GM18519 (cell line): ENCODE results near the gene RTN4RL1.

Experiments
- ATAC-seq: cut with Tn5 transposase; IDR thresholded peaks from one replicate; pipeline ENCODE4 v1.9.1; 2021; ENCODE audit warnings: mild to moderate bottlenecking, moderate library complexity; ENCODE audit not compliant: unreplicated experiment, low FRiP score

Gene RTN4RL1

DNA sequence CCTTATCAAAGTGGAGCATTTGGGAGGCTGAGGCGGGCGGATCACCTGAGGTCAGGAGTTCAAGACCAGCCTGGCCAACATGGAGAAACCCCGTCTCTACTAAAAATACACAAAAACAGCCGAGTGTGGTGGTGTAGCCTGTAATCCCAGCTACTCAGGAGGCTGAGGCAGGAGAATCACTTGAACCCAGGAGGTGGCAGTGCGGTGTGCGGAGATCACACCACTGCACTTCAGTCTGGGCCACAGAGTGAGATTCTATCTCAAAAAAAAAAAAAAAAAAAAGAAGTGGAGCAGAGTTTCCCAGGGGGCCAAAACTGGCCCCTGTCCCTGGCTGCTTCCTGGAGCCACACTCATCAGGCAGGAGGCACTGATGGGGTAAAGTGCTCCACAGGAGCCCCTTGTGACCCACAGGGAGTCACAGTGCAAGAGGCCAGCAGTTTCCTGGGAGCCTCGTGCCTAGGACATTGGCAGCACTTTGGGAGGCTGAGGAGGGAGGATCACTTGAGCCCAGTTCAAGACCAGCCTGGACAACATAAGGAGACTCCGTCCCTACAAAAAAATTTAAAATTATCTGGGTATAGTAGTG lies 44.4 kb downstream of the RTN4RL1 start:
- ATAC-seq: no peak

DNA sequence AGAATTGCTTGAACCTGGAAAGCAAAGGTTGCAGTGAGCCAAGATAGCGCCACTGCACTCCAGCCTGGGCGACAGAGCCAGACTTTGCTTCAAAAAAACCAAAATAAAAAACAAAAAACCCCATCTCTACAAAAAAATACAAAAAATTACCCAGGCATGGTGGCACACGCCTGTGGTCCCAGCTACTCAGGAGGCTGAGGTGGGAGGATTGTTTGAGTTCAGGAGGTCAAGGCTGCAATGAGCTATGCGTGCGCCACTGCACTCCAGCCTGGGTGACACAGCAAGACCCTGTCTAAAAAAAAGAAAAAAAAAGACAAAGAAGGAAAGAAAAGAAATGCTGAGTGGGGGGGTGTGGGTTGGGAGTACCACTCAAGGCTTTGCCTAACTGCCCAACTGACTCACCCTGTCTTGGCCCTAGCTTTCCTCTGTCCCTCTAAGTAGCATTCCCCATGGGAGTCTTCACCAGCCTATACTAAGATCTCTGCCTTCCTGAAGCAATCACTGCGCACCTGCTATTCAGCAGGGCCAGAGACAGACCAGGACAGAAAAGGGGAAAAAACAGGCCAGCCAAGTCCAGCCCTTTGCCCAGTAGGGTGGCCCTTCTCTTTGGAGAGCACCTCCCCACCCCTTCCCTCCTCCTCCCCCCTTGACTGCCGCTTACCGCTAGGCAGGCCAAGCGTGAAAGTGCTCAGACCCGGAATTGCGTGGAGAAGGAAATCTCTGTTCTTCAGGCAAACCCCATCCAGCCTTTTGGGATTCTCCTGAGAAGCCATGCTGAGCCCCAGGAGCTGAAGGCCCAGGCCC lies 45.8 kb downstream of the RTN4RL1 start:
- ATAC-seq: no peak

DNA sequence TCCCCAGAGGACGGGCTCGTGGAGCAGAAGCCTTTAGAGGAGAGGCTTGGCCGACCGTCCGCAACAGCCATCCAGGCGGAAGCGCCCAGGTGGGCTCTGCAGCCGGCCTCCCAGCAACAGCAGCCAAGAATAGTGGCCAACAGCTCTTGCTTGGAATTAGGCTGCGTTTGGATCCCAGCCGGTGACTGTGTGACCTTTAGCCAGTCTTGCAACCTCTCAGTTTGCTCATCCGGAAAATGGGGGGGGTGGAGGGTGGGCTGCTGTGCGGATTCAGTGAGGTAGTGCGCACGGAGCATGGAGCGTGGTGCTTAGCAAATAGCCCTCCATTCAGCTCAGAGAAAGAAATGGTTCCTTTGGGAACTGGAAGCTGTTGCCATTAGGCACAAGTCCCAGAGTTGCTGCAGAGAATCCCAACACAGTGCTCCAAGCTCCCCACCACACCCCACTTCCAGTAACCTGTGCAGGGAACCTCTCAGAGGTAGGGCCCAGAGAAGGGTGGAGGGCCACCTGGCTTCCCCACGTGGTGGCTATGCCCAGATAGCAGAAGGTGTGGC lies 46.7 kb downstream of the RTN4RL1 start:
- ATAC-seq: no peak

DNA sequence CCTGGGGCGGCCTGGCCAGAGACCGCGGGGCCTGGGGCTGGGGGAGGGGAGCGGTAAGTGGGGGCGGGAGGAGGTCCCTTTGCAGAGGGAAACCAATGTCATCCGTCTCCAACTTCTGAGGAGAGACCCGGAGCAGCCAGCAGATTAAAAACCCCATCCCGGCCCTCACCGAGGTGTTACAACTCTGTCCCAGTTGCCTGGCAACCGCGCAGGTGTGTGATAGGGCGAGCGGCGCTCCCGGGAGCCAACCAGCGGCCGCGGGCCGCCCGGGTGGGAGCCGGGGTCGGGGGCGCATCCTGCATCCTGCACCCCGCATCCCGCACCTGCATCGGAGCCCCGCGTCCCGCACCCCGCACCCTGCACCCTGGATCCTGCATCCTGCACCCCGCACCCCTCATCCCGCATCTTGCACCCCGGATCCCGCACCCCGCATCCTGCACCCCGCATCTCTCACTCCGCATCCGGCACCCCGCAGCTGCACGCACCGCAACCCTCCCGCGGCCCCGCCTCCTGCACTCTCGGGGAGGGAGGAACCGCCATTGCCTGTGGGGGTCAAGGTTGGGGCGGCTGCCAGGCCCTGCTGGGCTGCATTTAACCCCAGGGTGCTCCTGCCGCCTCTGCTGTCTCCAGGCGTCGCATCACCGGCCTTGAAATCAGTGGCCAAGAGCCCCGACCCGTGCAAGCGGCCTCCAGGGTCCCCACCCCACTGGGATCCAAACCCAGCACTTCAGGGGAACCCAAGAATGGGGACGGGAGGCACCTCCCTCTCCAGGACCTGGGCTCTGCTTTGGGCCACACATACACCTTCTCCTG lies 47.3 kb downstream of the RTN4RL1 start:
- ATAC-seq: no peak

DNA sequence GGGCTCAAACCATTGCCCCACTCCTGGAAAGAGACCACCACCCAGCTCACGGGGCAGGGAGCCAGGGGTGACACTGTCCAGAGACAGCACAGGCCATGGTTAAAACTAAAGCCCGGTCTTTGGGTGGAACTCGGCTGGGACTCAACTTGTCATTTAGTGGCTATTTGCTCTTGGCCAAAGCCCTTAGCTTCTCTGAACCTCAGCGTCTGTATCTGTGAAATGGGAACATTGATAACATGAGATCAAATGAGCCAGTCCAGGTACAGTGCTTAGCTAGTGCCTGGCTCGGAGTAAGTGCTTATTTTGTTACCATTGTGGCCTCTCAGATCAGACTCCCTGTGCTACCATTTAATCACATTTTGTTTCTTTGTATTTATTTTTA lies 48.5 kb downstream of the RTN4RL1 start:
- ATAC-seq: no peak

DNA sequence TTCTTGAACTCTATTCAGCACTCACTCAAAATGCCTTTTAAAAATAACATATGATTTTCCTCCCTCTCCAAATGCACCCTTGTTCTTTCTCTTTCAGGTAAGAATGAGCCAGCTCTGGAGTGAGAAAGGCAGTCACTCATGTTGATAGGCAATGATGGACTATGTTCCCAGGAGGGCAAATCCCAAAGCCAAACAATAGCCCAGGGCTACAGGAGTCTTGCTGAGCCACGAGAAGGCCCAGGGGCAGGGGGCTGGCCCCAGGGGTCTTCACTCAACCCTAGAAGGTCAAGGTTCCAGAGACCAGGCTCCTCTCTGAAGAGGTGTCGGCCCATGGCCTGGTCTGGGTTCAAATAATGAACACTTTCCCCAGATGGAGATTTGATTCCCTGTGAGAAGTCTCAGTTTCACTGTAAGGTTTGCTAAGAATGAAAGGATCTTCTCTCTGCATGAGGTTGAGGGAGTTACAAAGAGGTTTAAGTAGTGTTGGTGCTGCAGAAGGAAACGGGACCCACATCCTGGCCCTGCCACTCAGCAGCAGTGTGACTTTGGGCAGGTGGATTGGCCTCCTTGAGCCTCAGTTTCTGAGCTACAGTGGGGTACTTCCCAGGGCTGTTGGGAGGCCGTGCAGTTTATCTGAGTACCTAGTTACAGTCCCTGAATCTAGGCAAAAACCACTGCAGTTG lies 49.0 kb downstream of the RTN4RL1 start:
- ATAC-seq: no peak

DNA sequence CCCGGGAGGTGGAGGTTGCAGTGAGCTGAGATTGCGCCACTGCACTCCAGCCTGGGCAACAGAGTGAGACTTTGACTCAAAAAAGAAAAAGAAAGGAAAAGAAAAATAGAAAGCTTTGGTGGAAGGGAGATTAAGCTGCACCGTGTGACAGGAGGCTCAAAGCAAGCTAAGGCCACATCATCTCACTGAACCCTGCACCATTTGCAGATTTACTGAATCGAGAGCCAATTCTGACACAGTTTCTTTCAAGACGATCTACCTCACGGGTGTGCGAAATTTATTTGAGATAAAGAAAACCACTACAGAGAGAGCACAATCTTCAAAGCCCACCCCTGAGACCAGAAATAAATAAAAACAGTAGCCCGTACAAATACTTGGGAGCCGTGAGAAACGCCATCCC lies 49.6 kb downstream of the RTN4RL1 start:
- no peak for ATAC-seq

DNA sequence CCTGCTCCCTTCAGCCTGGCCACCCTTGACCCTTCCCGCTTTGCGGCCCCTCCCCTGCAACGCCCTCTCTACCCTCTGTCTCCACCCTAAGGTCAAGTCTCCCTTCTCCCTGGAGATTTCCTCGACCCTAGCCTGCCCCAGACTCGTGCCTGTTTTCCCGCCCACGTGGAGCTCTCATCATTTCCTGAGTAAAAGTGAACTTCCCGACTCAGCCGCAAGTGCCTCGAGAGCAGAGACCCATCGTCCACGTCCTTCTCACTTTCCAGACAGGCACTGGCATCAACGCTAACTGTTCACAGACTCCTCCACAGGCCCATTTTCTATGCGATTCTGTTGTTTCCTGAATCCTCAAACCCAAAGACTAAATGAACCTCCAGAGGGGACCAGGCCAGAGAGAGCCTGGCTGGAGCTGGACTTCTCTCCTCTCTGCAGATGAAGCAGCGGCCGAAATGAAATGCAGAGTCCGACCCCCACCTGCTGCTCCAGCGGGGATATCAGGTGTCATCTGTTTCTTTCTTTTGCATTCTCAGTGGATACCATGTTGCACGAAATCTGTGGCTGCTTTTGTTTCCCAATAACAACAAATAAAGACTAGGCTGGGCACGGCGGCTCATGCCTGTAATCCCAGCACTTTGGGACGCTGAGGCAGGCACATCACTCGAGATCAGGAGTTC lies 52.5 kb downstream of the RTN4RL1 start:
- ATAC-seq: no peak

DNA sequence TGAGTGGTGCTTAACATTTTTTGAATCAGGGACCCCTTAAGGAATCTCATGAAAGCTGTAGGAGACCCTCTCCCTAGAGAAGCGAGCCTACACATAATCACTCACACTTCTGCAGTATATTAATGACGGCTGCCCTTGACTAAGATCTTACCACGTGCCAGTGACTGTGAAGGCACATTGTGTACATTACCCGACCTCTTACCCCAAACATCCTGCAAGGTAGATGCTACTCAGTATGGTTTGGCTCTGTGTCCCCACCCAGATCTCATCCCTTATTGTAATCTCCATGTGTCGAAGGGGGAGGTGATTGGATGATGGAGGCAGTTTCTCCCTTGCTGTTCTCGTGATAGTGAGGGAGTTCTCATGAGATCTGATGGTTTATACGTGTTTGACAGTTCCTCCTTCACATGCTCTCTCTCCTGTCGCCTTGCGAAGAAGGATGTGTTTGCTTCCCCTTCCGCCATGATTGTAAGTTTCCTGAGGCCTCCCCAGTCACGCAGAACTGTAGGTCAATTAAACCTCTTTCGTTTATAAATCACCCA lies 54.2 kb downstream of the RTN4RL1 start:
- no peak for ATAC-seq

DNA sequence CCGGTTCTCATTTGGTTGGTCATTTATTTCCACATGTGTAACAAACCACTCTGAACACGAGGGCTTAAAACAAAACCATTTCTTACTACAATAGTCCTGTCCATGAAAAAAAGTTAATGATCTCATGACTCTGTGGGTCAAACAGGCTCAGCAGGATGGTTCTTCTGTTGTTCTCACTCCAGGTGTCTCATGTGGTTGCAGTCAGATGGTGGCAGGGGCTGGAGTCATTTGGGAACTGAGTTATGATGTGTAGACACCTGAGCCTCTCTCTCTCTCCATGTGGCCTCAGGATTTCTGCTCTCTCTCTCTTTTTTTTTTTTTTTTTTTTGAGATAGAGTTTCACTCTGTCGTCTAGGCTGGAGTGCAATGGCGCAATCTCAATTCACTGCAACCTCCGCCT lies 55.4 kb downstream of the RTN4RL1 start:
- no peak for ATAC-seq

DNA sequence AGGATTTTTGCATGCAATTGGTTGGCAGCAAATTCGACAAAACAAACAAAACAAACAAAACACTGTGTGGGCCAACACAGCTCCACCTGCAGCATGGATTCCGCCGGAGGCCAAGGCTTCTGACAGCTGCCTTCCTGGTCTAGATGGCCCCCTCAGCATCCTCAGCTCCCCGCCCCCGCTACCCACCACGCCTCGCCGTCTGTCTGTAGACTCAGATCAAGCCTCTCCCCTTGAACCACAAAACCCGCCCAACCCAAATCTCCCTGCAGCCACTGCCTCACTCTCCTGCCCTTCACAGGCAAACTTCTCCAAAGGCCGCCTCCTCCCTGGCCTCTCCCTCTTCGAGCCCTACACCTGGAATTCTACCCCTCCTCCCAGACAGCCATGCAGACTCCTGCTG lies 57.9 kb downstream of the RTN4RL1 start:
- no peak for ATAC-seq

DNA sequence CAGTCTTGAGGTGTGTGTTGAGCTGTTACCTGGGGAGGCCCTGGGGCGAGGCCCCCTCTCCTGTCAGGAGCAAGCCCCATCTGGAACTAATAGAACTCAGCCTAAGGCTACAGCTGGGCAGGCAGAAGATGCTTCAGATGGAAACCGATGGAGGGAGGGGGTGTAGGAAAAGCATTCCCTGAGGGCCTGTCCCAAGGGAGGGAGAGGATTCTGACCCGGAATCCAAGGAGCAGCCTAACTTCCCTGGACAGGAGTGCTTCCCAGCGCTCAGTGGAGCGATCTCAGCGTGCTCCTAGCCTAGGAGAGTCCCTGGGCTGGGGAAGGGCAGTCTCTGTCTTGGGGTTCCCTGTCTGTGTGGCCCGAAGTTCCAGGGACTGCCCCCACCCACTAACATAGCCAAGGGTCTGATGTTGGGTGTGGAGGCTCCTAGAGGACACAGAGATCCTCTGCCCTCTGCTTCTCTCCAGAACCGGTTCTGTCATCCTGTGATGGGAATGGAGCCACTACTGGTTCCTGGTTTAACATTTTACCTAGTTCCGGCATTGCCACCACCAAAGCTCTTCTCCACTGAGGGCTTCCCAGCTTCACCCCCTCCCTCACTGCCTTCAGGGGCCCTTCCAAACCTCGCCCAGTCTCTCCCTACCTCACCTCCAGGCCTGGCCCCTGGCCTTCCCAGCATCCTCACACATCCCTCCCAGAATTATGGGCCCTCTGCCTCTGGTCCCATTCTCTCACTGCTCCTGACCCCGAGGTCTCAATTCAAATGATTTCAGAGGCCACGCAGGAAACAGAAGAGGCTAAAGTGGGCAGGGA lies 58.7 kb downstream of the RTN4RL1 start:
- no peak for ATAC-seq

DNA sequence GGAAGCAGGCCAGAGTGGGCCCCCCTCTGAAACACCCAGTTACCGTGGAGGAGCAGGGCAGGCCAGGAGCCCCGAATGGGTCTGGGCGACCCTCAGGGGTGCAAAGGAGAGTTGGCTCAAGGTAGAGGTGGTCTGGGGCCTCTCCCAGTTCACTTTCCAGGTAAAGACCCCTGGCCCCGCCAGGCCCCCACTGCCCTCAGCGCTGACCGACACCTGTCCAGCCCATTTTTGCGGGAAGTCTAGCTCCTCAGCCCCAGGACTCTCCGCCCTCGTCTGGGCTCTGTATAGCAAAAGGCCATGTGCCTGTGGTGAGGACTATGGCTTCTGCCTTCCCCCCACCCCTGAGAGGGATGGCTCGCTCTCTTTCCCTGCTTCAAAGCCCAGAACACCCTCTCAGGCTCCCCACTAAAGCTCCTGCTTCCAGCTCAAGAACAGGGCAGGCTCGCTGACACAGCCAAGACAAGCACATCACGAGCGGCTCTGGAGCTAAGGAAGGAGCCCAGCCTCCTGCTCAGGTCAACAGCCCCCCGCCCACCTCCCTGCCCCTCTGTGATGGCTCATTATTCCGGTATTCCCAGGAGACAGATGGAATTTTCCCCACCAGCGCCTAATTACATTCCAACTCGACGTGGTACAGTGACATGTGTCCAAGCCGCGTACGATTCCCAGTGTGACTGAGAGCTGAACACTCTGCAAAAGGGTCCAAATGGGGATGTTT lies 59.4 kb downstream of the RTN4RL1 start:
- ATAC-seq: no peak

DNA sequence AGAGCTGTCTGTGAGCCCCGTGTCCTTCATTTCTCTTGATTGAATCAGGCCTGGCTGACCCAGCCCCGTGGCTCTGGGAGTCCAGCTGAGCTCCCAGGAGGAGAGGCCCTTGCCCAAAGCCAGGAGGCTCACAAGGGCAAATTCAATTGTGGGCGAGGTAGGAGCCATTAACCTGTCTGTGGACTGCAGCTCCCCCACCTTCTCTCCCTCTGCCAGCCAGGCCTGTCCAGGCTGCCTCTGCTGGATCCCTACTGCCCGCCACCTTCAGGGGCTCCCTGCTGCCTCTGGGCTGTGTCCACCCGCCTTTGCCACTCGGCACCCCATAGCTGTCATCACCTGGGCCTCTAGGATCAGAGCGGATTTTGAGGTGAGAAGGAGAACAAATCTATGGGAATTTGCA lies 61.9 kb downstream of the RTN4RL1 start:
- no peak for ATAC-seq

DNA sequence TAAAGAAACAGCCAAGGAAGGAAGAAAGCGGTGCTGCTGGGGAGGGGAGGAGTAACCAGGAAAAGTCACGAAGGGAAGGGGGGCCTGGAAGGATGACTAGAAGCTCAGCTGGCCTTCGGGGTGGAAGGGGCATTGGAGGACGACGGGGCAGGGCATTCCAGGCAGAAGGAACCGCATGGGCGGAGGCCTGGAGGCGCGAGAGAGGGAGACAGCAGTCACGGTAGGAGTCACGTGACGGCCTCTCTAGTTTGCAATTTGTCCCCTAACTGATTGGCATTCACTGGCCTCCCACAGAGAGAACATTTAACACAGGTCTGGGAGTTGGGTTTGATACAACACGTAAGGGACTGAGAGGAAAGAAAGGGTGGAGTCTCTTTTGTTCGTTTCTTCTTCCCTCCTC lies 63.9 kb downstream of the RTN4RL1 start:
- ATAC-seq: no peak

DNA sequence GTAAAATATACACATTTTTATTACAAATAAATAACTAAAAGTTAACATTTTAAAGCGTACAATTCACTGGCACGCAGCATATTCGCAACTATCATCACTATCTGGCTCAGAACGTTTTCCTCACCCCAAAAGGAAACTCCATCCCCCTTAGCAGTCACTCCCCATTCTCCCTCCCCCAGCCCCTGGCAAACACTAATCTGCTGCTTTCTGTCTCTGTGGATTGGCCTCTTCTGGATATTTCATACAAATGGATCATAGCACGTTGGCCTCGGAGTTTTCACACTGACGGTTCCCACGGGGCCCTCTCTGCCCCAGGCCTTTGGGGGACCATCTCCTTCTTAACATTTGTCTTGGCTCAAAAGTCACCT lies 64.6 kb downstream of the RTN4RL1 start:
- ATAC-seq: no peak

DNA sequence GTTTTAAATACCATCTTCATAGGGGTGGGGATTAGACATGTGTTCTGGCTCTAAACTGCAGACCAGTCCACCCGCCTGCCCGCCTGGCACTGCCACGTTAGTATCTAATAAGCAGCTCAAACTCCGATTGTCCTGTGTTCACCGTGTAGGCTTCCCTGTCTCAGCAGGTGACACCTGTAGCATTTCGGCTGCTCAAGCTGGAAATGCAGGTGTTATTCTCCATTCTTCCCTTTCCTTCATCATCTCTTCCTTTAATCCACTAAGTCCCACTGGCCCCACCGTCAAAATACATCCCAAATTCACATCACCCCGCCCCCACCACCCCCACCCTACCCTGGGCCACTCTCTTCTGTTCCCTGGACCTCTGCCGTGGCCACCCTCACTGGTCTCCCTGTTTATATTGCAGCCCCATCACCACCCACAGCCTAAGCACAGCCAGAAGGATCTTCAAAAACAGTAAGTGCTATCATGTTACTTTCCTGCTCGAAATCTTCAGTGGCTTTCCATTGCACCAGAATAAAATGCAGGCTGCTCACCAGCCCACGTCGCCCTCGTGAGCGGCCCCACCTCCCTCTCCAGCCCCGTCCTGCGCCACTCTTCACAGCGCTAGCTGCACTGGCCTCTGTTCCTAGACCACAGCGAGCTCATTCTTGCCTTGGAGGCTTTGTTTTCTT lies 65.1 kb downstream of the RTN4RL1 start:
- ATAC-seq: no peak
